ENCODE measurements around the gene OSBPL5. TPM values are rescaled to one million over a fixed set of nuclear protein-coding genes. Genes with fewer than 3 reads are reported as not detected.

The OSBPL5 gene
- total RNA-seq, 2 donors from 2014 or later: 6.3 to 7.0 TPM

GRCh38 chr11:3094223-3094824, 70.8 kb downstream of the OSBPL5 start:
- H3K27ac Mint-ChIP-seq: no peak overlapping the region
- DNase-seq (no peak), ATAC-seq (replicated peaks in 1 of 2) (no peak)
- no peaks in the 10 kb centered on the region for H3K27me3 Mint-ChIP-seq (ENCODE audit: low read depth)
- no peaks in the 10 kb centered on the region for H3K36me3 Mint-ChIP-seq (ENCODE audit: insufficient read depth in 2 of 2)
- H3K4me1 Mint-ChIP-seq (ENCODE audit: low read depth): no peaks in the 10 kb centered on the region
- H3K4me3 Mint-ChIP-seq: no peak overlapping the region
- no peaks in the 10 kb centered on the region for H3K9me3 Mint-ChIP-seq

DNA sequence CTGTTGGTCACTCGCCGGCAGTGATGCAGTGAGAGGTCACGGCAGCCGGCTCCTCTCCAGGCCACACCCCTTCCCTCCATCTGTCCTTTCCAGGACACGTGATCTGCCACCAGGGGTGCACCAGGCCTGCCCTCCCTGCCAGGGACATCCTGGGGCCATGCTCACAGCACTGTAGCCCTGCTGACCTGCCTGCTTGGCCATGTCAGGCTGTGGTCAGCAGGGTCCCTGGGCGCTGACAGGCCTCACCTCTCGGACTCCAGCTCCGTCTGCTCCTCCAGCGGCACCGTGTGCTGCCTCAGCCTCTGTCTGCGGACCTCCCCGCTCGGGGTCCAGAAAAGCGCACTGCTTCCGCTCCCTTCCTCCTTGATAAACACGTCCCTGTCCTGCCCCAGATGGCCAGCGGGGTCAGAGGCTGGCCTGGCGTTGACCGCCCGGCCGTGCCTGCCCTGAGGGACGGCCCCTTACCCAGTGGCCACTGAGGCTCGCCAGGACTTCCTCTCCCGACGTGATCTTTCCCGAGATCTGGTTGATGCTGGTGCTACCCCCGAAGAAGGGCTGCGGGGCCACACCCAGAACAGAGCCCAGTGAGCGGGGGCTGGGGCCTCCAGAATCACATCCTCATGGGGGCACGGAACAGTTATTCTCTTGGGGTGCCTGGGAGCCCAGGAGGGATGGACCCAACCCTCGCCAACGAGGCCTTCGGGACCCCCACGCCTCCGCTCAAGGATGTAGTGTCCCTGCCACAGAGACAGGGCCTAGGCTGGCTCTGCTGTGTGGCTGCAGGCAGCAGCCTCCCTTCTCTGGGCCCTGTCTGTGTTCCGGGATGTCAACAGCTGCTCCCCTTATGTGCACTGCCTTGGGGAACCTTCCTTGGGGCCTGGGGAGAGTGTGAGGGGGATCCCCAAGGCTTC, 71.6 kb downstream of the OSBPL5 start:
- Mint-ChIP-seq H3K27ac (no peak overlapping the region), H3K9me3 (no peaks in the 10 kb centered on the region), H3K4me1 (ENCODE audit: low read depth) (no peaks in the 10 kb centered on the region), H3K4me3 (no peak overlapping the region), H3K36me3 (ENCODE audit: insufficient read depth in 2 of 2) (no peaks in the 10 kb centered on the region), H3K27me3 (ENCODE audit: low read depth) (no peaks in the 10 kb centered on the region)
- DNase-seq (no peak), ATAC-seq (replicated peaks in 1 of 2) (no peak)

DNA sequence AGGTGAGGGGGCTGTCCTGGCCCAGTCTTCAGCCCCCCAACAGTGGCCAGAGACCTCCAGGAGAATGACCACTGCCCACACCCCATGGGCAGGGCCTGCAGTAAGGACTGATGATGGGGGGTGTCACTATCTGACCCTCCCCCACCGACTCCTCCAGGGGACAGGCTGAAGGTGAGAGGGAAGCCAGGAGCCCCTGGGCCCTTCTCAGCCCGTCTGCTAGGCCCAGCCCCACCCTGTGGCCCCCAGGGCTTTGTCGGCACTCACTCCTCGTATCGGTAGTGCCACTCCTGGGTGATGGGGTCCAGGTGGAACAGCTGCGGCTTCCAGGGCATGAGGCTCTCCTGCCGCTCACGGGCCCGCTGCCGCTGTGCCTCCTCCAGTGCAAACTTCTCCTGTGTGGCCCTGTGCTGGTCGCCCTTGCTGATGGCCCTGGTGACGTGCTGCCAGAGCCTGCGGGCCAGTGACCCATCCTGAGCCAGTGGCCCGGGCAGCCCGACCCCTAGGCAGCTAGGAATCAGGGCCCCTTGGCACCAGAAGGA, 72.4 kb downstream of the OSBPL5 start:
- no peak for ATAC-seq (replicated peaks in 1 of 2)

DNA sequence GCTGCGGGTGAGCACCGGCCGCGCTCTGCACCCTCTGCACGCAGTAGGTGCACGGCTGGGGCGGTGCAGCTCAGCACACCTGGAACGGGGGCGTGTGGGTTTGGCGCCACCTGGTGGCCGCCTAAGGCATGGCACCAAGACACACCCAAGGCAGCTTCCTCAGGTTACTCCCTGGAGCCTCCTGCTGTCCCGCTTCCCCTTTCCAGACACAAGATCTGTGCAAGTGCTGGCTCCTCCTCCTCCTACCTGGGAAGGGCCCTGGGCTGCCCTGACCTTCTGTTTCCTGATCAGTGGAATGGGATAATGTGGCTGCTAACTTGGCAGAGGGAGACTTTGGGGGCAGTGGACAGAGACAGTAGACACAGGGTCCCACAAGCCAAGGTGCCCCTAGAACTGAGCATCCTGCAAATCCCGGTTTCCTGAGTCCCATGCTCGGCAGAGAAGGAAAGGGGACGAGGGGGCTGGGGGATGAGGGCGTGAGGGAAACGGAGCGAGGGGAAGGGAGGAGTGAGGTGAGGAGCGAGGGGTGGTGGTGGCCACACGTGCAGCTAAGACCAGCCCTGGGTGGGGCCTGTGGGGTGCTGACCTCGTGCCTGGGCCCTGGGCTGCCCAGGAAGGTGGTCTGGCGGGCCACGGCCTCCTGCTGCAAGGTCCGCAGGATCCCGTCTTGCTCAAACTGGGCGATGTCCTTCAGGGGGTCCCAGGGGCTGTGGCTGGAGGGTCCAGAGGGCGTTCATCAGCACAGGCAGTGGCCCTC, 73.1 kb downstream of the OSBPL5 start:
- Mint-ChIP-seq H3K9me3 (no peaks in the 10 kb centered on the region), H3K27ac (no peak overlapping the region), H3K4me1 (ENCODE audit: low read depth) (no peaks in the 10 kb centered on the region), H3K36me3 (ENCODE audit: insufficient read depth in 2 of 2) (no peaks in the 10 kb centered on the region), H3K4me3 (no peak overlapping the region), H3K27me3 (ENCODE audit: low read depth) (no peaks in the 10 kb centered on the region)
- ATAC-seq (replicated peaks in 1 of 2): peak; percentile 84 to 89
- peak; percentile 66 to 81 for DNase-seq

More for the DNA sequence above, 72.4 kb downstream of the OSBPL5 start:
- no peak overlapping the region for H3K4me3 Mint-ChIP-seq
- no peaks in the 10 kb centered on the region for H3K36me3 Mint-ChIP-seq (ENCODE audit: insufficient read depth in 2 of 2)
- H3K27me3 Mint-ChIP-seq (ENCODE audit: low read depth): no peaks in the 10 kb centered on the region
- no peak overlapping the region for H3K27ac Mint-ChIP-seq
- no peak for DNase-seq
- H3K9me3 Mint-ChIP-seq: no peaks in the 10 kb centered on the region
- no peaks in the 10 kb centered on the region for H3K4me1 Mint-ChIP-seq (ENCODE audit: low read depth)

DNA sequence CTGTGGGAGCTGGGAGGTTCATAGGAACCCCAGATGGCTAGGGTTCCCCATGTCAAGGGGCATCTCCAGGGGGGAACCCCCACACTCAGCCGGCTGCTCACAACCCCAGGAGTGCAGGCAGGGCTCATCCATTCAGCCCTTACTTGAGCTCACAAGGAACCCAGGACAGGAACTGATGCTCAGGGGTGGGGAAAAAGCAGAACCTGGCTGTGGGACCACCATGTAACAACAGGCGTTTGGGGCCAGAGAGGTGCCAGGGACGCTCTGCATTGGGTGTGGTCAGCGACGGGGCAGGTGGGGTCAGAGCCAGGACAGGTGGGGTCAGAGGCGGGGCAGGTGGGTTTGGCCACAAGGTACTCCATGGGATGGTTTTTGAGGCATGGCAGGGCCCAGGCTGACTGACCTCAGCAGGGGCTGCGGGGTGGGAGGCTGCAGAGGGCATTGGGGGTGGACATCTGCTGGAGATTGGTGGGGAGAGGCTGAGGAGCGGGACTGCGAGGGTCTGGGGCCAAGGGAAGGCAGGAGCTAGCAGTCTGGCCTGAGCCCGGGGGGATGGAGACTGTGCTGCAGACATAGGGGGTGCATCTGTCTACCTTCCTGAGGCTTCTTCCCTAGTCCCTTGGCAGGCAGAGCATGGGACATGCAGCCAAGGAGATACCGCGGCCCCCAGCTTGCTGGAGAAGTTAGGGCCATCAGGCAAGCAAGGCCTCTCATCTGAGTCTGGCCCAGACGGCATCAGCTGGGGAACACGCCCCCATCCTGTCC, 73.8 kb downstream of the OSBPL5 start:
- DNase-seq (no peak), ATAC-seq (replicated peaks in 1 of 2) (no peak)
- H3K36me3 Mint-ChIP-seq (ENCODE audit: insufficient read depth in 2 of 2): no peaks in the 10 kb centered on the region
- no peak overlapping the region for H3K4me3 Mint-ChIP-seq
- no peak overlapping the region for H3K27ac Mint-ChIP-seq
- H3K9me3 Mint-ChIP-seq: no peaks in the 10 kb centered on the region
- no peaks in the 10 kb centered on the region for H3K4me1 Mint-ChIP-seq (ENCODE audit: low read depth)
- H3K27me3 Mint-ChIP-seq (ENCODE audit: low read depth): no peaks in the 10 kb centered on the region

DNA sequence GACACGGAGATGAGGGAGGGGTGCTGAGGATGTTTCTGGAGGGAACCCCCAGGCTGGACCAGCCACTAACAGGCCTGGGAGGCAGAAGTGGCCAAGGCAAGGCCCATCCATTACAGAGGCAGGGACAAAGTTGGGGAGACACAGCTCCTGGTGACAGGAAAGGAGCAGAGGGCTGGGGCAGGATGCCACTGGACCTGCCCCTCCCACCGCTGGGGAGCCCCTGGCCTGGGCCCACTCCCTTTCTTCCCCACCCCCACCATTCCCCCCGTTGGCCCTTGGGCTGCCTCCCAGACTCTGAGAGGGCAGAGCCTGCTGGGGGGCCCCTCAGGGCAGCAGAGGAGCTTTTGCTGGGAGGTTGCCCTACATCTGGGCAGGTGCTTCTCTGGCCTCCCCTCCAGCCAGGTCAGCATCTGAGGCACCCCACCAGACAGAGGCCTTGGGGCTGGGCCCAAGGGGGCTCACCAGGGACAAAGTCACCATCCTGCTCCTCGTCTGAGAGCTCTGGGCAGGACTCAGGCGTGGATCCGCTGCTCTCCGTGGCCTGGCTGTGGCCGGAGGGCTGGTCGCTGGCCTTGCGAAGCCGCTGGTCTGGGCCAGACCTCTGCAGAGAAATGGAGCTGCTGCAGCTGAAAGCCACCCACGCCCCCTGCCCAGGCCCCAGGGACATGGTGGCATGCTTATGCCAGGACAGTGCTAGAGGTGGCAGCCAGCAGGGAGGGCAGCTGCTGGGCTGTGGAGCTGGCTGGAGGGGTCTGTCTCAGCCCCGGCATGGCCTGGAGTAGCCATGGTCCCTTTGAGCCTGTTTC, 74.8 kb downstream of the OSBPL5 start:
- ATAC-seq (replicated peaks in 1 of 2) (no peak), DNase-seq (no peak)
- Mint-ChIP-seq H3K4me3 (no peak overlapping the region), H3K36me3 (ENCODE audit: insufficient read depth in 2 of 2) (no peaks in the 10 kb centered on the region), H3K4me1 (ENCODE audit: low read depth) (no peaks in the 10 kb centered on the region), H3K27ac (no peak overlapping the region), H3K9me3 (no peaks in the 10 kb centered on the region), H3K27me3 (ENCODE audit: low read depth) (no peaks in the 10 kb centered on the region)

DNA sequence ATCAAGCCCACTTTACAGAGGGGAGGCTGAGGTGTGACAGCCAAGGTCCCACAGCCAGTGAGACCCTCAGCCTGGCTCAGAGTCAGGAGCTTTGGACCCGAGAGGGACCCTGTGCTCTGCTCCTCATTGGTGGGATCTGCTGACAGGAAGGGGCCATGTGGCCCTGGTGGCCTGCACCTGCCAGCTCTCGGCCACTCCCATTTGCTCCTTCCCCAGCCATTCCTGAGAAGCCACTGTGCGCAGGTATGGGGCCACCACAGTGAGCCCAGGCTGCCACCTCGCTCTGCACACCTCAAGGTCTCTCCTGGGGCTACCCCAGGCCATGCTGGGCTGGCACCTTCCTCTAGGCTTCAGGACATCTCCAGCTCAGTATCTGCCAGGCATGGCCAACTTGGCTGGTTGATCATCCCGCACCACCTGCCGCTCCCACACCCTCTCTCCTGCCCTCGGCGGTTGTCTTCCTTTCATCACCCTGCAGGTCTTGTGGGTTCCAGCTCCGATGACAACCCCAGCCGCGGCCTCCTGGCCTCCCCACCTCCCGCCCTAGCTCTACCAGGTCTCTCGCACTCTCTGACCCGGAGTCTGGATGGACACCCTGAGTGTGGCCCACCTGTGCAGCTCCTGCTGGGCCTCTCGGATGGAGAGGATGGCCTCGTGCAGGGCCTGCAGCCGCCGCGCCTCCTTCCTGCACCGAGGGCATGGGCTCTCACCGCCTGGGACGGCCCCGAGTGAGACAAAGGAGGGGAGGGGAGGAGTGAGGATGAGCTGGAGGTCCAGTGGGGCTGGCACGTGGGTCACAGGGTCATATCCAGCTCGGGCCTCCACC, 75.7 kb downstream of the OSBPL5 start:
- Mint-ChIP-seq H3K4me1 (ENCODE audit: low read depth) (no peaks in the 10 kb centered on the region), H3K27ac (no peak overlapping the region), H3K27me3 (ENCODE audit: low read depth) (no peaks in the 10 kb centered on the region), H3K36me3 (ENCODE audit: insufficient read depth in 2 of 2) (no peaks in the 10 kb centered on the region), H3K4me3 (no peak overlapping the region), H3K9me3 (no peaks in the 10 kb centered on the region)
- ATAC-seq (replicated peaks in 1 of 2) (no peak), DNase-seq (no peak)

DNA sequence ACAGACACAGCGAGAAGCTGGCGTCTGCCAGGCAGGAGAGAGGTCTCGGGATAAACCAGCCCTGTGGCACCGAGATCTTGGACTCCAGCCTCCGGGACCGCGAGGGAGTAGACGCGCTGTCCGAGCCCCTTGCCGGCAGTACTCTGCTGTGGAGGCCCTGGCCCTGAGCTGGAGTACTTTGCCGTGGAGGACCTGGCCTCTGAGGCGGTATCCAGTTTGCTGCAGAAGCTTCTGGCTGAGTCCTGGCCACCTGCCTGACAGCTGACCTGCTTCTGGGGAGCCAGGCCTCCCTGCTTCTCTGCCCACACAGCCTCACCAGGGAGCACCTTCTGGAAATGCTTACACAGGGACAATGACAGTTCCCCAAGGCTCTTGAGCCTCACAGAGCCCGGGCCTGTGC, 76.3 kb downstream of the OSBPL5 start:
- H3K4me3 Mint-ChIP-seq: no peak overlapping the region
- H3K9me3 Mint-ChIP-seq: no peaks in the 10 kb centered on the region
- no peak overlapping the region for H3K27ac Mint-ChIP-seq
- ATAC-seq (replicated peaks in 1 of 2): no peak
- H3K4me1 Mint-ChIP-seq (ENCODE audit: low read depth): no peaks in the 10 kb centered on the region
- H3K27me3 Mint-ChIP-seq (ENCODE audit: low read depth): no peaks in the 10 kb centered on the region
- DNase-seq: no peak
- no peaks in the 10 kb centered on the region for H3K36me3 Mint-ChIP-seq (ENCODE audit: insufficient read depth in 2 of 2)

- Mint-ChIP-seq H3K9me3 (no peaks in the 10 kb centered on the region), H3K36me3 (ENCODE audit: insufficient read depth in 2 of 2) (no peaks in the 10 kb centered on the region), H3K4me1 (ENCODE audit: low read depth) (no peaks in the 10 kb centered on the region), H3K4me3 (no peak overlapping the region), H3K27me3 (ENCODE audit: low read depth) (no peaks in the 10 kb centered on the region), H3K27ac (no peak overlapping the region)
- ATAC-seq (replicated peaks in 1 of 2) (no peak), DNase-seq (no peak)
These were observed 77.0 kb downstream of the OSBPL5 start for GRCh38 chr11:3087821-3088800.

DNA sequence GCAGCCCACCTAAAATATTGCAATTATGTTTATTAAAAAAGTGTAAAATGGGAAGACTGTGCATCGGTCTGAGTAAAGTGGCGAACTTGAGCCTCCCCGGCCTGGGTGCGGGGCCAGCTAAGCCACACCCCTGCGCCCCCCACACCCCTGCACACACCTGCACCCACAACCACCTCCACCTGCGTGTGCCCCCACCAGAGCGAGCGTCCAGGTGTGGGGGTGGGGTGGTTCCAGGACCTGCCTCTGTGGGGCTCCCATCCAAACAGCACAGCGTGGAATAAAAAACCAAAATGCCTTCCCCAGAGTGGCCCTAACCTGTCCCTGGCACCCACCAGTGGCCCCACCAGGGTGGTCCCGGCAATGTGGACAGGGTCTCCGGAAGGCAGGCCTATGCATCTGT, 77.7 kb downstream of the OSBPL5 start:
- no peaks in the 10 kb centered on the region for H3K4me1 Mint-ChIP-seq (ENCODE audit: low read depth)
- H3K4me3 Mint-ChIP-seq: no peak overlapping the region
- DNase-seq (no peak), ATAC-seq (replicated peaks in 1 of 2) (no peak)
- no peaks in the 10 kb centered on the region for H3K9me3 Mint-ChIP-seq
- H3K27ac Mint-ChIP-seq: no peak overlapping the region
- H3K27me3 Mint-ChIP-seq (ENCODE audit: low read depth): no peaks in the 10 kb centered on the region
- H3K36me3 Mint-ChIP-seq (ENCODE audit: insufficient read depth in 2 of 2): no peaks in the 10 kb centered on the region
